ENCODE data around the gene CFAP65.

Gene CFAP65

GRCh38 chr2:218991674-218992168, 49.6 kb downstream of the CFAP65 start:
- H2BK5ac ChIP-seq (ENCODE audit: low read depth, low read length, poor library complexity): no peak overlapping the region
- H3K23ac ChIP-seq (ENCODE audit: low read length): no peak overlapping the region
- H4K12ac ChIP-seq (ENCODE audit: low read depth, low read length): no peak overlapping the region
- no peak overlapping the region for H2AK5ac ChIP-seq (ENCODE audit: low read length)
- no peak overlapping the region for H3K18ac ChIP-seq (ENCODE audit: low read length)
- no peak overlapping the region for H4K8ac ChIP-seq (ENCODE audit: low read depth, low read length)
- no peaks in the 10 kb centered on the region for H3K36me3 ChIP-seq (ENCODE audit: control insufficient read depth in 1 of 2, insufficient read depth in 2 of 2, low read length in 2 of 2)
- peaks cover 9 to 16% of the 10 kb centered on the region in 2 experiments for H3K4me1 ChIP-seq (ENCODE audit: control insufficient read depth in 1 of 2, insufficient read depth in 2 of 2, low read length in 2 of 2)
- H3K9ac ChIP-seq (ENCODE audit: low read length): no peak overlapping the region
- H3K27me3 ChIP-seq (ENCODE audit: insufficient read depth, low read length): peaks cover 85% of the 10 kb centered on the region
- no peaks in the 10 kb centered on the region for H3K79me2 ChIP-seq (ENCODE audit: control insufficient read depth, insufficient read depth, low read length, poor library complexity)
- H2AFZ ChIP-seq (ENCODE audit: insufficient read depth, low read length, poor library complexity): no peak overlapping the region
- no peak overlapping the region for H2BK12ac ChIP-seq (ENCODE audit: low read length)
- H3K79me1 ChIP-seq (ENCODE audit: low read length): no peaks in the 10 kb centered on the region
- H3K14ac ChIP-seq (ENCODE audit: low read length): no peak overlapping the region
- DNase-seq: no peak
- H3K27ac ChIP-seq (ENCODE audit: low read depth, low read length): no peak overlapping the region
- H2BK120ac ChIP-seq (ENCODE audit: insufficient read depth, low read length, poor library complexity): no peak overlapping the region
- H3K4ac ChIP-seq (ENCODE audit: low read depth, low read length): no peak overlapping the region
- no peak overlapping the region for H3K4me2 ChIP-seq (ENCODE audit: low read length)
- H3K9me3 ChIP-seq (ENCODE audit: insufficient read depth, low read depth, low read length): peaks cover 19% of the 10 kb centered on the region
- H3K4me3 ChIP-seq (ENCODE audit: low read depth, low read length): no peak overlapping the region
- H4K91ac ChIP-seq (ENCODE audit: low read depth, low read length): no peak overlapping the region
- no CpG with 5 or more reads among the region's 13 CpGs for WGBS (ENCODE audit: extremely low coverage, insufficient coverage, insufficient read length)

- H3K4me2 ChIP-seq (ENCODE audit: low read length): no peak overlapping the region
- H2BK5ac ChIP-seq (ENCODE audit: low read depth, low read length, poor library complexity): no peak overlapping the region
- H3K14ac ChIP-seq (ENCODE audit: low read length): no peak overlapping the region
- peaks cover 7 to 11% of the 10 kb centered on the region in 2 experiments for H3K4me1 ChIP-seq (ENCODE audit: control insufficient read depth in 1 of 2, insufficient read depth in 2 of 2, low read length in 2 of 2)
- H4K12ac ChIP-seq (ENCODE audit: low read depth, low read length): no peak overlapping the region
- H2BK120ac ChIP-seq (ENCODE audit: insufficient read depth, low read length, poor library complexity): no peak overlapping the region
- no peak overlapping the region for H3K18ac ChIP-seq (ENCODE audit: low read length)
- H4K91ac ChIP-seq (ENCODE audit: low read depth, low read length): no peak overlapping the region
- DNase-seq: no peak
- no peak overlapping the region for H3K9ac ChIP-seq (ENCODE audit: low read length)
- H2BK12ac ChIP-seq (ENCODE audit: low read length): no peak overlapping the region
- peaks cover 92% of the 10 kb centered on the region for H3K27me3 ChIP-seq (ENCODE audit: insufficient read depth, low read length)
- H2AK5ac ChIP-seq (ENCODE audit: low read length): no peak overlapping the region
- no peaks in the 10 kb centered on the region for H3K79me2 ChIP-seq (ENCODE audit: control insufficient read depth, insufficient read depth, low read length, poor library complexity)
- H2AFZ ChIP-seq (ENCODE audit: insufficient read depth, low read length, poor library complexity): no peak overlapping the region
- H4K8ac ChIP-seq (ENCODE audit: low read depth, low read length): no peak overlapping the region
- no peak overlapping the region for H3K23ac ChIP-seq (ENCODE audit: low read length)
- H3K4ac ChIP-seq (ENCODE audit: low read depth, low read length): no peak overlapping the region
- WGBS (ENCODE audit: extremely low coverage, insufficient coverage, insufficient read length): no CpG with 5 or more reads among the region's 6 CpGs
- no peaks in the 10 kb centered on the region for H3K79me1 ChIP-seq (ENCODE audit: low read length)
- peaks cover 17% of the 10 kb centered on the region for H3K9me3 ChIP-seq (ENCODE audit: insufficient read depth, low read depth, low read length)
- H3K36me3 ChIP-seq (ENCODE audit: control insufficient read depth in 1 of 2, insufficient read depth in 2 of 2, low read length in 2 of 2): no peaks in the 10 kb centered on the region
- H3K27ac ChIP-seq (ENCODE audit: low read depth, low read length): no peak overlapping the region
- H3K4me3 ChIP-seq (ENCODE audit: low read depth, low read length): peak overlapping the region; percentile 35
Measured at GRCh38 chr2:218990612-218991011, 50.7 kb downstream of the CFAP65 start.

- H3K23ac ChIP-seq (ENCODE audit: low read length): no peak overlapping the region
- no peak overlapping the region for H2BK120ac ChIP-seq (ENCODE audit: insufficient read depth, low read length, poor library complexity)
- no CpG with 5 or more reads among the region's 9 CpGs for WGBS (ENCODE audit: extremely low coverage, insufficient coverage, insufficient read length)
- no peak overlapping the region for H2BK5ac ChIP-seq (ENCODE audit: low read depth, low read length, poor library complexity)
- no peaks in the 10 kb centered on the region for H3K36me3 ChIP-seq (ENCODE audit: control insufficient read depth in 1 of 2, insufficient read depth in 2 of 2, low read length in 2 of 2)
- DNase-seq: no peak
- H3K4ac ChIP-seq (ENCODE audit: low read depth, low read length): no peak overlapping the region
- H3K4me1 ChIP-seq (ENCODE audit: control insufficient read depth in 1 of 2, insufficient read depth in 2 of 2, low read length in 2 of 2): peaks cover 7 to 11% of the 10 kb centered on the region in 2 experiments
- no peak overlapping the region for H3K14ac ChIP-seq (ENCODE audit: low read length)
- no peak overlapping the region for H4K8ac ChIP-seq (ENCODE audit: low read depth, low read length)
- no peak overlapping the region for H2AFZ ChIP-seq (ENCODE audit: insufficient read depth, low read length, poor library complexity)
- H3K4me3 ChIP-seq (ENCODE audit: low read depth, low read length): no peak overlapping the region
- peaks cover 91% of the 10 kb centered on the region for H3K27me3 ChIP-seq (ENCODE audit: insufficient read depth, low read length)
- no peak overlapping the region for H3K9ac ChIP-seq (ENCODE audit: low read length)
- peaks cover 17% of the 10 kb centered on the region for H3K9me3 ChIP-seq (ENCODE audit: insufficient read depth, low read depth, low read length)
- H4K12ac ChIP-seq (ENCODE audit: low read depth, low read length): no peak overlapping the region
- H3K27ac ChIP-seq (ENCODE audit: low read depth, low read length): no peak overlapping the region
- H3K18ac ChIP-seq (ENCODE audit: low read length): no peak overlapping the region
- no peak overlapping the region for H2AK5ac ChIP-seq (ENCODE audit: low read length)
- H4K91ac ChIP-seq (ENCODE audit: low read depth, low read length): no peak overlapping the region
- H3K79me1 ChIP-seq (ENCODE audit: low read length): no peaks in the 10 kb centered on the region
- no peak overlapping the region for H3K4me2 ChIP-seq (ENCODE audit: low read length)
- no peak overlapping the region for H2BK12ac ChIP-seq (ENCODE audit: low read length)
- H3K79me2 ChIP-seq (ENCODE audit: control insufficient read depth, insufficient read depth, low read length, poor library complexity): no peaks in the 10 kb centered on the region
Measured at GRCh38 chr2:218990052-218990451, 51.3 kb downstream of the CFAP65 start.

GRCh38 chr2:218988650-218989049, 52.7 kb downstream of the CFAP65 start:
- no peak for DNase-seq
- H3K36me3 ChIP-seq (ENCODE audit: control insufficient read depth in 1 of 2, insufficient read depth in 2 of 2, low read length in 2 of 2): no peaks in the 10 kb centered on the region
- H3K18ac ChIP-seq (ENCODE audit: low read length): no peak overlapping the region
- H3K9ac ChIP-seq (ENCODE audit: low read length): no peak overlapping the region
- no peak overlapping the region for H3K27ac ChIP-seq (ENCODE audit: low read depth, low read length)
- no peak overlapping the region for H3K4me3 ChIP-seq (ENCODE audit: low read depth, low read length)
- no peak overlapping the region for H3K14ac ChIP-seq (ENCODE audit: low read length)
- H3K79me2 ChIP-seq (ENCODE audit: control insufficient read depth, insufficient read depth, low read length, poor library complexity): no peaks in the 10 kb centered on the region
- H3K23ac ChIP-seq (ENCODE audit: low read length): no peak overlapping the region
- no peak overlapping the region for H4K8ac ChIP-seq (ENCODE audit: low read depth, low read length)
- H4K91ac ChIP-seq (ENCODE audit: low read depth, low read length): no peak overlapping the region
- no peak overlapping the region for H2BK12ac ChIP-seq (ENCODE audit: low read length)
- H3K27me3 ChIP-seq (ENCODE audit: insufficient read depth, low read length): peaks cover 92% of the 10 kb centered on the region
- no peak overlapping the region for H2BK5ac ChIP-seq (ENCODE audit: low read depth, low read length, poor library complexity)
- no peak overlapping the region for H4K12ac ChIP-seq (ENCODE audit: low read depth, low read length)
- no CpG with 5 or more reads among the region's 2 CpGs for WGBS (ENCODE audit: extremely low coverage, insufficient coverage, insufficient read length)
- H3K9me3 ChIP-seq (ENCODE audit: insufficient read depth, low read depth, low read length): peaks cover 15% of the 10 kb centered on the region
- H2BK120ac ChIP-seq (ENCODE audit: insufficient read depth, low read length, poor library complexity): no peak overlapping the region
- no peak overlapping the region for H2AK5ac ChIP-seq (ENCODE audit: low read length)
- no peak overlapping the region for H3K4me2 ChIP-seq (ENCODE audit: low read length)
- H2AFZ ChIP-seq (ENCODE audit: insufficient read depth, low read length, poor library complexity): no peak overlapping the region
- no peak overlapping the region for H3K4ac ChIP-seq (ENCODE audit: low read depth, low read length)
- H3K4me1 ChIP-seq (ENCODE audit: control insufficient read depth in 1 of 2, insufficient read depth in 2 of 2, low read length in 2 of 2): peaks cover 5 to 6% of the 10 kb centered on the region in 2 experiments
- H3K79me1 ChIP-seq (ENCODE audit: low read length): no peaks in the 10 kb centered on the region

Measured in trophoblast cell (in vitro differentiated cells and primary cell).